Measurements from ENCODE around the gene DBR1. TPM values are rescaled to one million over a fixed set of nuclear protein-coding genes. Genes with fewer than 3 reads are reported as not detected.

The DBR1 gene
- total and polyA plus RNA-seq, 2 of the 4 experiments (the other 2 are of a cell fraction) = 7.6 to 12.5 TPM

DNA sequence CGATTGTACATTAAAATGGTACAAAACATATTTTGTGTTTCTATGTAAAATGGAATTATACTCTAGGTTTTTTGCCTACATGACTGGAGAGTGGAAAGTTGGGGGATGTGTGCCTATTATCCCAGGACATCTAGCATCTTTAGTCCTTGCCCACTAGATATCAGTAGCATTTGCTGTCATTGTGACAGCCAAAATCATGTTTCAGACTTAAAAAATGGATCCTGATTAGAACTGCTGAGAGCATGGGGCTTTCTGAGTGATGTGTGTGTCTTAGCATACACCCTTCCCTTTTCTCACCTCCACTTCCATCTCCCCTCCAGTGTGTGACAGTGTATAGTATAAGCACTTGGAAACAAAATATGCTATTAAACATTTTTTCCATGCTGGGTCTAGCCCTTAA, 25.7 kb upstream of the DBR1 start:
- BruUV-seq (replicated peaks) = no TSS peak
- ChIA-PET CTCF (no interaction called here), POLR2A (ENCODE audit: unreplicated experiment) (no interaction called here)
- no peak overlapping the region for H3K4ac ChIP-seq (ENCODE audit: low read depth, low read length)
- H2AFZ ChIP-seq (replicated peaks; ENCODE audit: low read length, poor library complexity) = no peak overlapping the region
- H3K23ac ChIP-seq (ENCODE audit: low read depth, low read length) = no peak overlapping the region
- no peak overlapping the region for H3K18ac ChIP-seq (ENCODE audit: low read depth, low read length)
- no peak for TF ChIP-seq RCOR1 (IDR thresholded peaks at IDR 0.05; ENCODE audit: insufficient replicate concordance, low read length)
- TF ChIP-seq ELK1 (IDR thresholded peaks at IDR 0.05; ENCODE audit: borderline replicate concordance, low read depth, low read length) = no peak
- no peak for TF ChIP-seq SMC3 (IDR thresholded peaks at IDR 0.05; ENCODE audit: low read depth, low read length)
- no peak for TF ChIP-seq POLR2A (IDR thresholded peaks at IDR 0.05; ENCODE audit: low read depth, low read length)
- no peak for TF ChIP-seq MXI1 (IDR thresholded peaks at IDR 0.05; ENCODE audit: borderline replicate concordance, low read depth, low read length)
- no peak for TF ChIP-seq NFE2L2 (IDR thresholded peaks at IDR 0.05; ENCODE audit: low read depth, low read length)
- TF ChIP-seq, protein P1, sequence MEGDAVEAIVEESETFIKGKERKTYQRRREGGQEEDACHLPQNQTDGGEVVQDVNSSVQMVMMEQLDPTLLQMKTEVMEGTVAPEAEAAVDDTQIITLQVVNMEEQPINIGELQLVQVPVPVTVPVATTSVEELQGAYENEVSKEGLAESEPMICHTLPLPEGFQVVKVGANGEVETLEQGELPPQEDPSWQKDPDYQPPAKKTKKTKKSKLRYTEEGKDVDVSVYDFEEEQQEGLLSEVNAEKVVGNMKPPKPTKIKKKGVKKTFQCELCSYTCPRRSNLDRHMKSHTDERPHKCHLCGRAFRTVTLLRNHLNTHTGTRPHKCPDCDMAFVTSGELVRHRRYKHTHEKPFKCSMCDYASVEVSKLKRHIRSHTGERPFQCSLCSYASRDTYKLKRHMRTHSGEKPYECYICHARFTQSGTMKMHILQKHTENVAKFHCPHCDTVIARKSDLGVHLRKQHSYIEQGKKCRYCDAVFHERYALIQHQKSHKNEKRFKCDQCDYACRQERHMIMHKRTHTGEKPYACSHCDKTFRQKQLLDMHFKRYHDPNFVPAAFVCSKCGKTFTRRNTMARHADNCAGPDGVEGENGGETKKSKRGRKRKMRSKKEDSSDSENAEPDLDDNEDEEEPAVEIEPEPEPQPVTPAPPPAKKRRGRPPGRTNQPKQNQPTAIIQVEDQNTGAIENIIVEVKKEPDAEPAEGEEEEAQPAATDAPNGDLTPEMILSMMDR (conservative IDR thresholded peaks at IDR 0.05; ENCODE audit: low read depth, low read length) = no peak
- TF ChIP-seq RFX5 (IDR thresholded peaks at IDR 0.05; ENCODE audit: low read depth, low read length) = no peak
- TF ChIP-seq BHLHE40 (IDR thresholded peaks at IDR 0.05; ENCODE audit: low read depth, low read length) = no peak
- TF ChIP-seq CEBPB (IDR thresholded peaks at IDR 0.05; ENCODE audit: low read depth, low read length) = no peak
- no peak for TF ChIP-seq MAFK (IDR thresholded peaks at IDR 0.05; ENCODE audit: low read depth, low read length)
- TF ChIP-seq MAZ (IDR thresholded peaks at IDR 0.05; ENCODE audit: borderline replicate concordance, low read depth, low read length) = no peak
- TF ChIP-seq FOS (IDR thresholded peaks at IDR 0.05; ENCODE audit: low read depth, low read length) = no peak
- TF ChIP-seq RAD21 (IDR thresholded peaks at IDR 0.05; ENCODE audit: low read length) = no peak
- TF ChIP-seq, protein P2, sequence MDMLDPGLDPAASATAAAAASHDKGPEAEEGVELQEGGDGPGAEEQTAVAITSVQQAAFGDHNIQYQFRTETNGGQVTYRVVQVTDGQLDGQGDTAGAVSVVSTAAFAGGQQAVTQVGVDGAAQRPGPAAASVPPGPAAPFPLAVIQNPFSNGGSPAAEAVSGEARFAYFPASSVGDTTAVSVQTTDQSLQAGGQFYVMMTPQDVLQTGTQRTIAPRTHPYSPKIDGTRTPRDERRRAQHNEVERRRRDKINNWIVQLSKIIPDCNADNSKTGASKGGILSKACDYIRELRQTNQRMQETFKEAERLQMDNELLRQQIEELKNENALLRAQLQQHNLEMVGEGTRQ (IDR thresholded peaks at IDR 0.05; ENCODE audit: low read depth, low read length) = no peak
- no peak overlapping the region for H2AK9ac ChIP-seq (replicated peaks; ENCODE audit: low read depth, low read length, poor library complexity)
- no peak overlapping the region for H4K8ac ChIP-seq (ENCODE audit: low read depth in 2 of 2, low read length in 2 of 2)
- H3K56ac ChIP-seq (ENCODE audit: extremely low read depth, insufficient read depth, low read length) = no peak overlapping the region
- no peak overlapping the region for H3K27ac ChIP-seq (ENCODE audit: insufficient read depth, low read length)
- H3K9me3 ChIP-seq (ENCODE audit: control insufficient read depth, insufficient read depth, low read length) = no peaks in the 10 kb centered on the region
- intact Hi-C loops (cut with micrococcal nuclease) = no loop called here
- no peak for ATAC-seq (ENCODE audit: low read depth)
- no peak overlapping the region for H3K9ac ChIP-seq (ENCODE audit: low read depth, low read length)
- no peak overlapping the region for H2BK5ac ChIP-seq (ENCODE audit: low read depth, low read length, poor library complexity, severe bottlenecking)
- peaks cover 8% of the 10 kb centered on the region for H3K9me1 ChIP-seq (ENCODE audit: insufficient read depth, low read length)
- no peak overlapping the region for H4K91ac ChIP-seq (ENCODE audit: insufficient read depth, low read depth, low read length)
- no peaks in the 10 kb centered on the region for H3K27me3 ChIP-seq (ENCODE audit: control insufficient read depth, insufficient read depth, low read length)
- peaks cover 18 to 65% of the 10 kb centered on the region in 2 experiments for H3K79me1 ChIP-seq (ENCODE audit: low read depth in 1 of 2, low read length in 2 of 2)
- WGBS, 2 experiments (ENCODE audit: extremely low coverage in 2 of 2, insufficient read length in 1 of 2) = no CpG with 5 or more reads among the region's 1 CpG
- no peak overlapping the region for H2AK5ac ChIP-seq (ENCODE audit: low read depth, low read length)
- in situ Hi-C loops (cut with MboI; ENCODE audit: low sequenced_read_pairs) = no loop called here
- no peaks in the 10 kb centered on the region for H3K4me1 ChIP-seq (ENCODE audit: control insufficient read depth, insufficient read depth, low read length)
- no peak overlapping the region for H2BK20ac ChIP-seq (ENCODE audit: low read depth, low read length)
- DNase-seq = no peak
- no peak overlapping the region for H4K5ac ChIP-seq (ENCODE audit: low read depth, low read length)
- no peak overlapping the region for H2BK15ac ChIP-seq (ENCODE audit: low read depth, low read length)
- H3K4me2 ChIP-seq (ENCODE audit: low read depth, low read length) = no peak overlapping the region
- dilution Hi-C loops (cut with HindIII; ENCODE audit: low sequenced_read_pairs, unreplicated experiment) = no loop called here
- no peak overlapping the region for H3K4me3 ChIP-seq (ENCODE audit: insufficient read depth, low read depth, low read length)
- H3K14ac ChIP-seq (replicated peaks; ENCODE audit: low read depth, low read length) = no peak overlapping the region
- peaks cover 68% of the 10 kb centered on the region for H4K20me1 ChIP-seq (ENCODE audit: insufficient read depth, low read length)
- no peak overlapping the region for H2BK120ac ChIP-seq (ENCODE audit: low read depth, low read length)
- no peaks in the 10 kb centered on the region; the same call in 1 of the 2 replicates for H3K36me3 ChIP-seq (ENCODE audit: control insufficient read depth, insufficient read depth, low read length)
